OCI-M1 (cell line): Measurements from ENCODE around the gene MKX.
"Not testable (repeated sequence)": the region's sequence is repeated elsewhere in the genome, so short reads cannot be mapped to it uniquely, and the experiment has no call there.

Source experiments
- DNase-seq: peaks from one replicate; lab custom pipeline; 2025; lab: John Stamatoyannopoulos, UW

MKX gene

DNA sequence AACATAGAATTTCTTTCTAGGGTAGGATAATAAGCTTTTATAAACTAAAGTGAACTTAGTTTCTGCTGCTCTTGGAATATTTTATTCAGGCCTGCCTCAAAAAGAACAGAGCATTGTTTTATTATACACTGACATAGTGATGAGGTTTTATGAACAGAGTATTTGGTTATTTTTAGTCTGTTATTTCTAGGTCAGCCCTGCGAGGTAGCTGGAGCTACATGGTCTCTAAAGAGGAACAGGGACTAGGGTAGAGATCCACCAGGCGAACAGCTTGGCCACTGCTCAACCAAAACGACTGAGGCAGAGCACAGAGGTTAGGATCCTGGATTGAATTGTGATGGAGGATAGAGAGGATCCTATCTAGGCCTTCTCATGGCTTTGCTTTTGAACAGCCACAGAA, 53.0 kb downstream of the MKX start:
- DNase-seq, result no peak

DNA sequence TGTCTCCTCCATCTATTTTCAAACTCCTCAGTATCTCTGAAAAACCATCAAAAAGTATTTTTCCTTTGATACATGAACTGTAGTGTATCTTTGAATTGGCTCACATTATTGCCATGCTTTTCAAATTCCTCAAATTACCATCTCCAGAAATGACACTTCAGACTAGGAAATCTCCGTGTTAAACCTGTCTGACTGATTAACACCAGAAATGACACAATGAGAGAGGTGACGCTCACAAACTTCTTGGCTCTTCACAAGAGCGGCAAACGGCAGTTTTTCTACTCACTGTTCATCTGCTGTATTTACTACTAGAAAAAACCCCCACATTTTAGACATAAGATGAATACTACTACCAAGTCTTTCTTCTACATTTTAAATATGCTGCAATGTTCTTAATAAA, 56.6 kb downstream of the MKX start:
- DNase-seq, result no peak

DNA sequence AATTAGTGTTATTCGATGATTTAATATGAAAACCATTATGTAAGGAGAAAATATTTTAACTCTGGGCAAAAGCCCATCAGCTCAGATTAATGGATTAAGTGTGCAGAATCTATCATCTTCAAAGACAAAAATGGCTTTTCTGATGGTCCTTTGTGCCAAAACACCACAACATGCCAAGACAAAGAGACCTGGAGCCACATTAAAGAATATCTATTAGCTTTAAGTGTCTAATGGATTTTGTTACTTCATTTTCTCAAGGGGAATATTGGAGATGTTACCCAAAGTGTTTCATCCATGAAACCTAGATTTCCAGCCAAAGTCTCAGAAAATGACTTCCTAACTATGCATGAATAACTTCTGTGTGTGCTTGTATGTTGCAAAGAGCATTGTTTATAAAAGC, 57.3 kb downstream of the MKX start:
- DNase-seq, result no peak

DNA sequence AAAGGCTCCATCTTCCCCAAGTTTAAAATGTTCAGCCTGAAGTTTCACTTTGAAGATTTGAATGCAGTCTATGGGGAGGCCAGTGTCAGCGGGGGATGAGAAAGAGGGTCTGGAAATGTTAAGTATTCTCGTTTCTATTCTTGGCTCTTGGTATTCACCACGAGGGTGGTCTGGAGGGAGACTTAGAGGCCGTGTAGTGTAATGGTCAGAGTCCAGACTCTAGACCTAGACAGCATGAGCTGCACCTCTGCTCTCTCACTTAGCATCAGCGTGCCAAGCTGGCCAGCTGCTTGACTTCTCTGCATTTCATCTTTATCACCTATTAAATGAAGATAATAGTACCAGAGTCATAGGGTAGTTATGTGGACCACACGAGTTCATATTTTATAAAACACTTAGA, 57.9 kb downstream of the MKX start:
- no peak for DNase-seq

DNA sequence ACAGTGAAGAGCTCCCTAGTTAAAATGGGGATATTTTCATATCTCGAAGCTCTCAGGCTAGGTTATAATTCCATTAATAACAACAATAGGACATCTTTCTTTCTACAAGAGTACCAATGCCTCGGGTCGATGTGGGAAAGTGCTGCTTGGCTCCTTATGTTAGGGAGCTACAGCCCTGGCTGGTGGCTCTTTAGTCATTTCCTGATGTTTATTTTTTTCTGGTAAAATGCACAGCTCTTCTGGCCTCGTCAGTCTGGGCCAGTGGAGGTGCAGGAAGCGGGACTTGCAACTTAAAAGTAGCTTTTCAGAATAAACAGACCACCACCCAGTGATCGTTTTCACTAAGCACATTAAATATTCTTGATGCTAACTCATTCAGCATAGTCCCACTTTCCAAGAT, 58.3 kb downstream of the MKX start:
- no peak for DNase-seq

DNA sequence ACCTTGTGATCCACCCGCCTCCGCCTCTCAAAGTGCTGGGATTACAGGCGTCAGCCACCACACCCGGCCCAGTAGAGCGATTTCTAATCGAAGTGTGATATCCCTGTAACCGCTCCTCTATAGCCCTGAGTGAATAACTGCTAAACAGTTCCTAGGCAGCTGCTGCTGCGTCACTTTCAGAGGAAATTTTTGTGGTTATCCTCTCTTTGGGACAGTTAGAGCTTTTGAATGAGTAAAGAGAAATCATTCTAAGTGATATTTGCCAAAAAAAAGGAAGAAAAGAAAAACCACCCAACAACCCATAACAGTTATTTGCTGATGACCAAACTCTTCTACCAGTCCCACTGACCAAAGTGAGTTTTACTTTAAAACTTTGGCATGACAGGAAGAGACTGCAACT, 59.9 kb downstream of the MKX start:
- DNase-seq, result no peak

DNA sequence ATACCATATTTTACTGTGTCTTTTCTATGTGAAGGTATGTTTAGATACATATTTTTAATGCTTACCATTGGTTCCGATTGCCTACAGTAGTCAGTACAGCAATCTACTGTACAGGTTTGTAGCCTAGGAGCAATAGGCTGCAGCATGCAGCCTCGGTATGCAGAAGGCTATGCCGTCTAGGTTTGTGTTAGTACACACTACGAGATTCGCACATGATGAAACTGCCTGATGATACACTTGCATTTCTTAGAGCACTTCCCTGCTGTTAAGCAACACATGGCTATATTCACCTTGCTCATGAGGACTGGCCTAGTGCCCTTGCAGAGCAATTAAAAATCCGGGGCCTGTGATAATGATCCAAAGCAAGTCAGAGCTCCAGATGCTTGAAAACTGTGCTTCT, 62.4 kb downstream of the MKX start:
- no peak for DNase-seq

DNA sequence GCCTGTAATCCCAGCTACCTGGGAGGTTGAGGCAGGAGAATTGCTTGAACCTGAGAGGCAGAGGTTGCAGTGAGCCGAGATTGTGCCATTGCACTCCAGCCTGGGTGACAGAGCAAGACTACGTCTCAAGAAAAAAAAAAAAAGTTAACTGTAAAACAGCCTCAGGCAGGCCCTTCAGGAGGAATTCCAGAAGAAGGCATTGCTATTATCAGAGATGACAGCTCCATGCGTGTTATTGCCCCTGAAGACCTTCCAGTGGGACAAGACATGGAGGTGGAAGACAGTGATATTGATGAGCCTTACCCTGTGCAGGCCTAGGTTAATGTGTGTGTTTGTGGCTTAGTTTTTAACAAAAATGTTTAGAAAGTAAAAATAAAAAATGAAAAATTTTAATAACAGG, 63.8 kb downstream of the MKX start:
- DNase-seq, result not testable (repeated sequence)

DNA sequence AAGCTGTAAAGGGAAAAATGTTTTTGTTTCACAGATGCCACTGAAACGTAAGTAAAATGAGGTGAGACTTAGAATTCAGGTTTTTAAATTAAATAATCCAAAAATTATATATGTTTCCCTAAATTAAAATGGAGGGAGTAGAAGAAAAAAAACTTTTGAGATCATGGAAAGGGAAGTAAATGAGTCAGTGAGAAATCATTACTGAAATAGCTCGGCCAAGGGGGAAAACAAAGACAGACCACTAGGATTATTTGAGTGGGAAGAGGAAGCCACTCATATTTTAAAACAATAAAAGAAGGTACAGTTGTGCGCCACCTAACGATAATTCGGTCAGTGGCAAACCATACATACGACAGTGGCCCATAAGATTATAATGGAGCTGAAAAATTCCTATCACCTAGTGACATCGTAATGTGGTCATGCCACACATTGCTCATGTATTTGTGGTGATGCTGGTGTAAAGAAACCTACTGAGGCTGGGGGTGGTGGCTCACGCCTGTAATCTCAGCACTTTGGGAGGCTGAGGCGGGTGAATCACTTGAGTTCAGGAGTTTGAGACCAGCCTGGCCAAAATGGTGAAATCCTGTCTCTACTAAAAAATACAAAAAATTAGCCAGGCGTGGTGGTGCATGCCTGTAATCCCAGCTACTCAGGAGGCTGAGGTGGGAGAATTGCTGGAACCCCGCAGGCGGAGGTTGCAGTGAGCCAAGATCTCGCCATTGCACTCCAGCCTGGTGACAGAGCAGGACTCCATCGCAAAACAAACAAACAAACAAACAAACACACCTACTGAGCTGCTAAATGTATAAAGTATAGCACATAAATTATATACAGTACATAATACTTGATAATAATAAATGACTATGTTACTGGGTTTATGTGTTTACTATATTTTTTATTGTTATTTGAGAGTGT, 64.7 kb downstream of the MKX start:
- DNase-seq, result peak; percentile 74

DNA sequence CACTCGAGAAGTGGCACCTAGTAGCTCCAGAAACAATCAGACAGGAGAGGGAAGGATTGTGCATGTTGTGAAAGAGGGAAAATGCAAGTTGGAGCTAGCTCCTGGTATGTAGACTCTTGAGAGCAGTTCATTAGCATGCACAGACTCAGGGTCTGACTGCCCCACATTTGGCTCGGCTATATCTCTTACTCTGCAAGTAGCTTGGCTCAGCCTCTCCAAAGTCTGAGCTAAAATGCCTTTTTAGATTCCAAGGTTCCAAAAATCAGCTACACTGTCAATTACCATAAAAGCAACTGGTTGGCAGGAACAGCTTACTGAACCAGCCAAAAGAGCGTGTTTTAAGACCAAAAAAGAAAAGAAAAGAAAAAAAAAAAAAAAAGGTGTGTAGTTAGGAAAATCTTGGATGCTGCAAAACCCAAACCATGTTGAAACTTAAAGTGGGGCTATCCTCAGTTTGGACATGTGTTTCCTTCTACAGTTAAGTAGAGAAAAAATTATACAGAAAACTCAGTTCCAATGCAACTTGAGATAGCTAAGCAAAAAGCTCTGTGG, 65.5 kb downstream of the MKX start:
- no peak for DNase-seq

DNA sequence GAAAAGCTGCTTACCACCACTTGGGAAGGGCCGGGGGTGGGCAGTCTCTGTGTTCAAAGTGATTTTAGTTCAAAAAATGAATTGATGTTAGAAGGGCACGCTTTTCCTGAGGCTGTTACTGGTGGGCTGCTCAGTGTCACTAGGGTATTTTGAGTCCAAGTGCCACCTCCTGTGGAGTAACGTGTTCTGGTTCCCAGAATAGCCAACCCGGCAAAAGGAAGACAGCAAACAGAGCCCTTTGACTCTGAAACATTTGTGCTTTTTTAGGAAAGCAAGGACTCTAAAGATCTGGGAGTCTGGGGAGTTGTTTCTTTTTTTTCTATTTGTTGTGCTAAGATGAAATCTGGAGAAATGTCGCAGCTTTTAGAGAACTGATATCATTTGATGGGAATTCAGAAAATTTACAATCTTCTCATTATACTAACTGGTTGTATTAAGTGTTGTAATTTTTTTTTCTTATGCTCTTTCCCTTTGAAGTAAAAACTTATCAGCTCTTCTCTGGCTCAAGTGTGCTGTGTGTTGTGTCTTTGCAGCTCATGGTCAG, 66.2 kb downstream of the MKX start:
- DNase-seq, result no peak

DNA sequence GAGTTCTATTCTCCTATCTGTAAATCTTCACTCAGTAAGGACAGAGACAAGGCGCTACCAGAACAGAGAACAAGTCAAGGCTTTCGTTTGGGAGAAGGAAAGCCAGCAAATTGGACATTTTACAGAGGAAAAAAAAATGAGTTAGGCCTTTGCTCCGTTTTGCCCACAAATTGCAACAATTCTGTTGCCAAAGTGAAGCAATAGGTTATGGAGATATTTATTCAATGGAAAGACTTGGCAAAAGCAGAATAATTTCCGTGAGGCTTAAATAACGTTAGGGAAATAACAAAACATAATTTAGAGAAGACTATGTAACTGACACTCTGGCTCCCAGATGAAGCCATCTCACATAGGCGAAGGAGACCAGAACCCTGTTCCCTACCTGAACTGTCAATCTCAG, 67.5 kb downstream of the MKX start:
- DNase-seq, result no peak

DNA sequence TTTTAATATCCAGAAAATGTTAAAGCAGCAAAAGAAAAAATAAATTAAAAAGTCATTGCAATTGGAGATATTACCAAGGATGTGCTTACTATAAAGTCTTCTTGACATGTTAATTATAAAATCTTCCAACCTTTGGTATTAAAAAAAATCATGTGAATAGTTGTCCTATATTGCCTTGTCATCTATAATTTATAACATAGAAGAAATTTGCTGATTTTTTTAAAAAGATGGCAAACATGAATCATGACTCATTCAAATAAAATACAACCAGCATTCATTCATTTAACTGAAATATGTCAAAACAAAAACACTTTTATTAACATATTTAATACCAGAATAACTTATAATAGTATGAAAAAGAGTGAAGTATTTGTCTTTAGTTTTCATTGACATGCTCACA, 72.6 kb downstream of the MKX start:
- DNase-seq, result no peak

DNA sequence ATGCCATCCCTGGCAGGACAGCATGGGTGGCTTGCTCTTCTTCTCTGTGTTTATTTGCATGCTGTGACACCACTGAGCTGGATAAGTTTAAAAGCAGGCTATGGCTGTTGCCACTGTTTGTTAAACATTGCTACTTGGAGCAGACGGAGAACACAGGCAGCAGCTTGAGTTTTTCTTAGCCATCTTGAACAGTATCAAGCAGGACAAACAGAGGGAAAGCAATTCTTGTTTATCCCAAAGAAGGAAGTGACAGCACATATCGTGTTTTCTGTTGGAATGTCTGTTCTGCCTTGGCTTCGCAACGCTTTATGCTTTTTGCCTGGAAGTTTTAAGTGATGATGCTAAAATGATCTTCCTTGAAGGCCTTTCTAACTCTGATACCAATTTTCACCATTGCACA, 73.8 kb downstream of the MKX start:
- no peak for DNase-seq

DNA sequence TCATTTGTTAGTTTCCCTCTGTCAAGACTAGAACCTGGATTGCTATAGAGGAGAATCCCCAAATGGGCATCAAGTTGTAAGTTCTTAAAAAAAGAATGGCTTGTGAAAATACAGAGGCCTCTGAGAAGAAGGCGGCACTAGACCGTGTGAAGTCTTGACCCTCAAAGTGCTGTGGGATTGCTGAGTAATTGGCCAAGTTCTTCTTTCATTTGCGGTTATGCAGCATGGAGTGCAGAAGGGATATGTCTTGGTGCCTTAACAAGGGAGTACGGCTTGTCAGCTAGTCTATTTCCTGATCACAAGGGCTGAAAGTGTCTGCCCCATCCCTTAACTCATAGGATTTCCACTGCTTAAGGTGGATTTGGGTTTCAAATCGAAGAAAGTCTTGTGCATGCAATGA, 81.2 kb downstream of the MKX start:
- peak; percentile 66 for DNase-seq

DNA sequence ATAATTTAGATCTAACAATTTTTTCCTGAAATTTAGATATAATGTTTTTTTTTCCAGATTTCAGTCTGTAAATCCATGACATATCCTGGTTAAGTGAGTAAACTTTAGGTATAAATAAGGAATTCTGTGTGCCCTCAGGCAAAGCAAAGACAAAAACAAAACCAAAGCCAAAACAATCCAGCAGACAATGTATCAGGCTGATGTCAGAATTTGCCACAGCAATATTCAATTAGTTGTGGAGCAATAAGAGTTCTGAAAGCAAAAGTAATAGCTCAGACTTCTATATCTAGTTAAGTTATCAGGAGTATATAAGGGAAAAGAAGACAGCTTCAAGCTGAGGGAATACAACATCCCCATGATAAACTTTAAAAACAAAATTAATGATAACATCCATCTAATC, 82.0 kb downstream of the MKX start:
- peak; percentile 34 for DNase-seq

DNA sequence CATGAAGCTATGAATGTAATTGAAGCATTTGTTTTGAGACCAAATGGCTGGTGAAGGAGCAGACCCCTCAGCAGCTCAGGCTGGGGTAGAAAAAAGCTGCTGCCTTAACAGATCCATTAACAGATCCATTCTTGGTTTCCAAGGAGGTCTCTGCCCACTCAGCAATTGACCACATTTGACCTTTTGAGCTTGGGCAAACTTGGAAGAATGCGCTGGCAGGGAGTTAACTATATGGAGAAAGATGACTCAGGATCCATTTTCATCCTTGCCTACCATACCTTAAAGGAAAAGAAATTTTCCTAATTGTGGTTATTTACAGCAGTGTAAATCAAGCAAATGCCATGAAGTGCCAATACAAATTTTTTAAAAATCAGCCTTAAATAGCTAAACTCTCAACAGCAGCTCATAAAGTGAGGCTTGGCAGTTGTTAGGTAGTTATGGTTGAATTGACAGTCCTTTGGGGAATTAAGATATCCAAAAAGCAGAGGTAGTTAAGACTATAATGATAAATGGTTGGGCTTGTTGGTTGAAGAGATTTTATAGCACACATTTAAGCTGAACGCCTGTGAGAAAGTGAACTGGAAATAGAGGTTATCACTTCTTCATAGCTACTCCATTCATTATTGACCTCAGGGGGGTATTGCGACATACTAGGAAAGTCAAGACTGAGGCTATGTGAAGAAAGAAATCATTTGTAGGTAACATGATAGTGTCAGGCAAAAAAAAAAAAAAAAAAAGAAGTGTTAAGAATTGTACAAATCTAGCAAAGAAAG, 83.9 kb downstream of the MKX start:
- DNase-seq, result peak; percentile 23

DNA sequence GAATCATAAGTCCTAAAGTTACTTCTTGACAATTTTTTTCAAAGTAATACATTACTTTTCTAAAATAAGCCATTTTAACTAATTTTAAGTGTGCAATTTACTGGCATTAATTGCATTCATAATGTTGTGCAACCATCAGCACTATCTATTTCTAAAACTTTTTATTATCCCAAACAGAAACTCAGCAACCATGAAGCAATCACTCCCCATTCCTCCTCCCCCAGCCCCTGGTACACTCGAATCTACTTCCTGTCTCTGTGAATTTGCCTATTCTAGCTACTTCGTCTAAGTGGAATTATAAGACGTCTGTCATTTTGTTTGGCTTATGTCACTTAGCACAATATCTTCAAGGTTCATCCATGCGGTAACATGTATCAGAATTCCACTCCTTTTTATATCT, 84.9 kb downstream of the MKX start:
- DNase-seq, result peak; percentile 29

DNA sequence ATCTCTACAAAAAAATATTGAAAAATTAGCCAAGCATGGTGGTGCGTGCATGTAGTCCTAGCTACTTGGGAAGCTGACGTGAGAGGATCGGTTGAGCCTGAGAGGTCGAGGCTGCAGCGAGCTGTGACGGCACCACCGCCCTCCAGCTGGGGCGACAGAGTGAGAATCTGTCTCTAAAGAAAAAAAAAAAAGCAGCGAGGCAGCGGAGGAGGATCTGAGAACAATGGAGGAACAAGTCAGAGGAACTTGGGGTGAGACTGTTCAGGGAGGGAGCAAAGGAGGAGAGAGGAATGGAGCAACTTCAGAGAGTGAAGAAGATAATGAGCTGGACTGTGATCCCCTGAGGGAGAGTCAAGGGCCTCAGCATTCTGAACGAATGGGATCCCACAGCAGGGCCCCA, 85.4 kb downstream of the MKX start:
- no peak for DNase-seq

DNA sequence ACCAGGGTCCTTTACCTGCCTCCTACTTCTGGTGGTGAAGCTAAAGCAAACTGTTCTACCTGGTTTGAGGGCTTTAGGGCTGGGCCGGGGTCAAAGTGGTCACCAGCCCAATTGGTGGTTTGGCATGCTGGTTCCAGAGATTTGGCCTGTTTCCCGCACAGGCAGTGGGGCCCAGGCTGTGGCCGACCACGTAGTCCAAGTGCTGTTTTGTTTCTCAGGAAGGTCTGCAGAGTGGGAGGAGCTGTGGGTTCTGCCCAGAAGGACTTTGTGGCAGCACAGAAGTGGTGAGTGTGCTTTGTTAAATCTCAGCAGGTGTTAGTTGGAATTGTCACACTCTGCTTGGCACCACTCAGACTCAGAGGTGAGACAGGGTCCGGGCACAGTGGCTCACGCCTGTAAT, 85.8 kb downstream of the MKX start:
- DNase-seq, result no peak

DNA sequence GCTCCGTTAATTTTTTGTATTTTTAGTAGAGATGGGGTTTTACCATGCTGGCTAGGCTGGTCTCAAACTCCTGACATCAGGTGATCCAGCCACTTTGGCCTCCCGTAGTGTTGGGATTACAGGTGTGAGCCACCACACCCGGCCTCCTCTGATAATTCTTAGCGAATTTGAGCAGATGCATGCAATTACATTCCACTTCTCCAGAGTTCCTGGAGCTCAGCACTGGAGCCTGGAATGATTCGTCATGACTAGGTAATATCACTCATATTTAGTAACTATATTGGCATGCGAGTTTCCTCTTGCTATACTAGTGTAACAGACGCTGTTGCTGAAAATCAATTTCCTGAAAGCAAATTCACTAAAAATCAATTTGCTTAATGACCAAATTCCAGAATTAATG, 86.8 kb downstream of the MKX start:
- no peak for DNase-seq

DNA sequence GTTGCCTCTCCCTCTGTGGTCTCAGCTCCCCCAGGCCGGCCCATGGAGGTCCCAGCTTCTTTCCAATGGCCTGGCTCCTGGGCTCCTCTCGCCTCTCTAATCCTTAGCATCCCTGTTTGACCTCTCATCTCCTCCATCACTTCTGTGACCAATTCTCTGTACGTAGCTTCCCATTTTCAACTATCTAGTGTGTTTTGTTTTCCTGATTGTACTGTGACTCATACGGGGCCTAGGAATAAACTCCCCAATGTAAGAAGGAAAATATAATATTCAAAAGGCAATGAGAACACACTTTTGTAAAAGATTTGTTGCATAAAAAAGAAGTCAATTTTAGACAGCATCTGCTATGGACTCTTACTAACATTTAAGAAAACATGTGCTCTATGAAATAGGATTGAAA, 90.3 kb downstream of the MKX start:
- DNase-seq, result no peak

DNA sequence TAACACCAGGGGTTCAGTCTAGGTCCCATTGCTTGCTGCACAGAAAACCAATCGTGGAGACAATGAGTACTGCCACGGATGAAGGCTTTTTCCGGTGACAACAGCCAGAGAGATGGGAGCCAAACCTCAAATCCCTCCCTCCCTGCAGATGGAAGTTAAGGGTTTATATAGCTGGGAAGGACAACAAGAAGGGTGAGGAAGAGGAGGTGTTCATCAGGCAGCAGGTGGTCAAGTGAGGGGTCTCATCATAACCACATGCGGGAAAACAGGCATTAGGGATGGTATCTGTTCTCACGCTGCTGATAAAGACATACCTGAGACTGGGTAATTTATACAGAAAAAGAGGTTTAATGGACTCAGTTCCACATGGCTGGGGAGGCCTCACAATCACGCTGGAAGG, 91.3 kb downstream of the MKX start:
- no peak for DNase-seq
